Endothelial cell of umbilical vein (primary cell): ENCODE measurements around the gene TK2. TPM values are rescaled to one million over a fixed set of nuclear protein-coding genes. Genes with fewer than 3 reads are reported as not detected.

Source experiments
- BruUV-seq: library from RNA; stranded (reverse); fragments of 400-500 nt; replicated peaks from 2 replicates; lab custom pipeline; 2021; lab: Mats Ljungman, UMichigan
- CTCF ChIA-PET: fragments of 300-600, 350-600 bp; sonication (Branson Sonifier 250); formaldehyde crosslinking; loops from one replicate; lab custom pipeline; 2021; ENCODE audit warnings: antibody characterized with exemption, inconsistent platforms; lab: Charles Lee
- POLR2A ChIA-PET: fragments of 300-600, 350-600 bp; sonication (Branson Sonifier 250); formaldehyde crosslinking; loops from one replicate; lab custom pipeline; 2021; ENCODE audit warnings: antibody characterized with exemption, inconsistent platforms; lab: Charles Lee
- DNase-seq: peaks from one replicate; pipeline ENCODE4 v3.0.0-alpha.2; 2011; ENCODE audit warnings: low read depth, low spot score
- FAIRE-seq: peaks from 2 replicates; lab custom pipeline; 2011; peaks lifted over from hg19 to GRCh38; lab: Jason Lieb, UNC
- H2AFZ ChIP-seq: 2 replicates; pipeline ENCODE4 v1.6.0; 2012; ENCODE audit warnings: low read depth, low read length, control low read depth, inconsistent platforms
- H3K27ac ChIP-seq: 2 replicates; pipeline ENCODE4 v1.5.1; 2011; ENCODE audit warnings: low read depth, mild to moderate bottlenecking, control low read depth, low read length, moderate library complexity; ENCODE audit not compliant: insufficient read depth
- H3K27me3 ChIP-seq, 2 experiments: 2 replicates each; pipeline versions ENCODE4 v1.6.0 to v1.6.1; 2011; ENCODE audit warnings: low read length in 2 of 2, mixed read lengths in 1 of 2; ENCODE audit not compliant: control insufficient read depth in 2 of 2, insufficient read depth in 2 of 2
- H3K36me3 ChIP-seq, 2 experiments: 2 replicates in 1 of 2; 3 replicates in 1 of 2; pipeline ENCODE4 v1.5.1; 2011; ENCODE audit warnings: low read length in 2 of 2, mild to moderate bottlenecking in 1 of 2, moderate library complexity in 1 of 2; ENCODE audit not compliant: control insufficient read depth in 2 of 2, insufficient read depth in 2 of 2; ENCODE audit errors: extremely low read depth in 1 of 2
- H3K4me1 ChIP-seq: 3 replicates; pipeline ENCODE4 v1.5.1; 2011; ENCODE audit warnings: mild to moderate bottlenecking, low read length; ENCODE audit not compliant: control insufficient read depth, insufficient read depth; ENCODE audit errors: extremely low read depth
- H3K4me2 ChIP-seq: 2 replicates; pipeline ENCODE4 v1.6.1; 2011; ENCODE audit warnings: low read length, control low read depth, mixed read lengths; ENCODE audit not compliant: insufficient read depth
- H3K4me3 ChIP-seq, 3 experiments: fragments of 200-600 bp in 1 of 3; sonication (generic), shearing (Covaris generic) in 1 of 3; replicated peaks in 1 of 3; 2 replicates each; pipeline ENCODE4 v1.5.1; 2011 to 2016; ENCODE audit warnings: control low read depth in 3 of 3, low read length in 3 of 3, mild to moderate bottlenecking in 2 of 3, inconsistent platforms in 1 of 3, low read depth in 1 of 3, moderate library complexity in 1 of 3; ENCODE audit not compliant: insufficient read depth in 1 of 3
- H3K79me2 ChIP-seq: 2 replicates; pipeline ENCODE4 v1.6.0; 2012; ENCODE audit warnings: low read length, inconsistent platforms; ENCODE audit not compliant: control insufficient read depth, insufficient read depth
- H3K9ac ChIP-seq: replicated peaks from 2 replicates; pipeline ENCODE3; 2011; ENCODE audit warnings: low read length, control low read depth; ENCODE audit not compliant: insufficient read depth; ENCODE audit errors: extremely low read depth
- H3K9me1 ChIP-seq: replicated peaks from 3 replicates; pipeline ENCODE4 v1.6.0; 2011; ENCODE audit warnings: mild to moderate bottlenecking, low read length; ENCODE audit not compliant: control insufficient read depth, insufficient read depth; ENCODE audit errors: extremely low read depth
- H3K9me3 ChIP-seq: replicated peaks from 2 replicates; pipeline ENCODE4 v1.5.1; 2012; ENCODE audit warnings: low read length, inconsistent platforms; ENCODE audit not compliant: control insufficient read depth, insufficient read depth
- H4K20me1 ChIP-seq: replicated peaks from 2 replicates; pipeline ENCODE3; 2011; ENCODE audit warnings: mild to moderate bottlenecking, low read length; ENCODE audit not compliant: control insufficient read depth, insufficient read depth; ENCODE audit errors: extremely low read depth
- EZH2 ChIP-seq: IDR thresholded peaks from 2 replicates; pipeline ENCODE4 v1.6.1; 2012; ENCODE audit warnings: borderline replicate concordance, low read depth, mild to moderate bottlenecking, moderate library complexity, low read length, inconsistent platforms; ENCODE audit not compliant: severe bottlenecking
- MYC ChIP-seq: IDR thresholded peaks from one replicate; pipeline ENCODE4 v1.6.1; 2011; ENCODE audit warnings: mild to moderate bottlenecking, low read depth, low read length
- POLR2A ChIP-seq: IDR thresholded peaks from 2 replicates; pipeline ENCODE4 v1.6.1; 2012; ENCODE audit warnings: low read depth, mild to moderate bottlenecking, control low read depth, low read length
- dilution Hi-C: fragments of 300-500 bp; cut with MboI; formaldehyde crosslinking; loops from one replicate; pipeline ENCODE4 v1.15.0; 2019; ENCODE audit warnings: low sequenced_read_pairs; ENCODE audit not compliant: extremely low pct_ligation_motif_present
- intact Hi-C: fragments of 100-400 bp; cut with micrococcal nuclease; formaldehyde crosslinking; loops from one replicate; pipeline ENCODE4 v1.10.0; 2022
- polyA plus RNA-seq, 4 experiments: library from polyadenylated mRNA; depleted of rRNA in 3 of 4; stranded (reverse) in 3 of 4; unstranded in 1 of 4; fragments of >200 nt; gene quantifications; 2 replicates each; pipeline versions ENCODE4 v1.2.1 to v1.2.3, GENCODE V29; 2011 to 2012; ENCODE audit warnings: missing spikeins in 1 of 4
- total RNA-seq: library from RNA; stranded (reverse); gene quantifications from 2 replicates; pipeline ENCODE4 v1.2.3, GENCODE V29; 2021
- TF ChIP-seq, protein P1 (sequence below), 2 donors: IDR thresholded peaks; 1 replicate in 1 of 2; 2 replicates in 1 of 2; pipeline ENCODE4 v1.5.1; 2011; ENCODE audit warnings: low read length in 2 of 2, mild to moderate bottlenecking in 2 of 2, moderate library complexity in 2 of 2, control low read depth in 1 of 2, inconsistent platforms in 1 of 2, low read depth in 1 of 2; ENCODE audit not compliant: insufficient read depth in 1 of 2; ENCODE audit errors: extremely low read depth in 1 of 2
- TF ChIP-seq, protein P2 (sequence below): IDR thresholded peaks from 2 replicates; pipeline ENCODE4 v1.6.1; 2011; ENCODE audit not compliant: insufficient read depth, insufficient read length

Gene TK2
- total and polyA plus RNA-seq, 2 donors (not counting 3 experiments of a cell fraction or from before 2014, with no cell fraction given), result 12.1 to 25.2 TPM

DNA sequence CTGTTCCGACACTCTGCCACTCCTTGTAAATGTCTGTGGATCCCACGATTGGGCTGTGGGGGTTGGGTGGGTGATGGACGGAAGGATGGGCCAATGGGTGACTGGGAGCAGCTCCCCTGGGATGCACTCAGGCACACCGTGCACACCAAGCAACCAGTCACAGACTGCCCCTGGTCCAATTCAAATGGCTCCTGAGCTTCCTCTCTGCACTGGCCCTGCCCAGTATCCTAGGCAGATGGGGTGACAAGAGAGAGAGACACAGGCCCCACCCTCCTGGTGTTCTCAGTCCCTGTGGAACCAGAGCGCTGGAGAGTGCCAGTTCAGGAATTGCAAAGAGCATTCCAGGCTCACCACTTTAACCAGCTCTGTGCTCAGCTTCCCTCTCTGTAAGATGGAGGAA, 90.0 kb downstream of the TK2 start:
- Histone ChIP-seq H3K27me3 (peaks cover 17 to 21% of the 10 kb centered on the region in 2 experiments), H3K9ac (no peak overlapping the region), H3K27ac (no peak overlapping the region), H3K79me2 (no peaks in the 10 kb centered on the region), H3K4me3 (no peak overlapping the region), H2AFZ (no peak overlapping the region), H3K4me1 (no peaks in the 10 kb centered on the region), H3K36me3 (no peaks in the 10 kb centered on the region), H3K4me2 (no peak overlapping the region), H4K20me1 (no peaks in the 10 kb centered on the region), H3K9me3 (no peaks in the 10 kb centered on the region), H3K9me1 (no peaks in the 10 kb centered on the region)
- DNase-seq, result no peak
- intact Hi-C loops, result no loop called here
- no peak for FAIRE-seq
- dilution Hi-C loops, result no loop called here
- TF ChIP-seq, protein P1, sequence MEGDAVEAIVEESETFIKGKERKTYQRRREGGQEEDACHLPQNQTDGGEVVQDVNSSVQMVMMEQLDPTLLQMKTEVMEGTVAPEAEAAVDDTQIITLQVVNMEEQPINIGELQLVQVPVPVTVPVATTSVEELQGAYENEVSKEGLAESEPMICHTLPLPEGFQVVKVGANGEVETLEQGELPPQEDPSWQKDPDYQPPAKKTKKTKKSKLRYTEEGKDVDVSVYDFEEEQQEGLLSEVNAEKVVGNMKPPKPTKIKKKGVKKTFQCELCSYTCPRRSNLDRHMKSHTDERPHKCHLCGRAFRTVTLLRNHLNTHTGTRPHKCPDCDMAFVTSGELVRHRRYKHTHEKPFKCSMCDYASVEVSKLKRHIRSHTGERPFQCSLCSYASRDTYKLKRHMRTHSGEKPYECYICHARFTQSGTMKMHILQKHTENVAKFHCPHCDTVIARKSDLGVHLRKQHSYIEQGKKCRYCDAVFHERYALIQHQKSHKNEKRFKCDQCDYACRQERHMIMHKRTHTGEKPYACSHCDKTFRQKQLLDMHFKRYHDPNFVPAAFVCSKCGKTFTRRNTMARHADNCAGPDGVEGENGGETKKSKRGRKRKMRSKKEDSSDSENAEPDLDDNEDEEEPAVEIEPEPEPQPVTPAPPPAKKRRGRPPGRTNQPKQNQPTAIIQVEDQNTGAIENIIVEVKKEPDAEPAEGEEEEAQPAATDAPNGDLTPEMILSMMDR (IDR thresholded peaks at IDR 0.05; ENCODE audit: extremely low read depth in 1 of 2, insufficient read depth in 1 of 2, low read depth in 1 of 2, low read length in 2 of 2), result no peak
- TF ChIP-seq, protein P2, sequence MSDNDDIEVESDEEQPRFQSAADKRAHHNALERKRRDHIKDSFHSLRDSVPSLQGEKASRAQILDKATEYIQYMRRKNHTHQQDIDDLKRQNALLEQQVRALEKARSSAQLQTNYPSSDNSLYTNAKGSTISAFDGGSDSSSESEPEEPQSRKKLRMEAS, result no peak
- ChIA-PET CTCF (no interaction called here), POLR2A (no interaction called here)
- BruUV-seq, result no TSS peak

DNA sequence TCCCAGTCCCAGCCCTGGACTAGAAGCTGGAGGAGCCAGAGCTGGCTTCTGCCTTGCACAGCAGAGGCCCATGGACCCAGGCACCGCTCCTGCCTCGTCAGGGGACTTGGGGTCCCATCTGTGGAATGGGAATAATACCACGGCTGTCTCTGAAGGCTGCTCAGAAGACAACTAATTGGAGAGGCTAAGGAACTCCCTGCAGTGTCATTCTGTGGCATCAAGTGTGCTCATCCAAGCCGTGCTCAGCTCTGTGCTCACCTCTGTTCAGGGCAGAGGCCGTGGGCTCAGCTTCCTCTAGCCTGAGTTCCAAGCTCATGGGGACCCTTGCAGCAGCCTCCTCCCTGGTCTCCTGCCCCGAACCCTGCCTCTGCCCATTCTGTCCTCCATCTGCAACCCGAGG, 91.1 kb downstream of the TK2 start:
- POLR2A ChIA-PET, result no interaction called here
- TF ChIP-seq POLR2A (no peak), EZH2 (no peak), MYC (no peak)
- TF ChIP-seq, protein P2, result no peak
- TF ChIP-seq, protein P1 (IDR thresholded peaks at IDR 0.05; ENCODE audit: extremely low read depth in 1 of 2, insufficient read depth in 1 of 2, low read depth in 1 of 2, low read length in 2 of 2), result no peak

More for the DNA sequence above, 91.1 kb downstream of the TK2 start:
- Histone ChIP-seq H3K4me2 (no peak overlapping the region), H3K9ac (no peak overlapping the region), H3K27ac (no peak overlapping the region), H3K9me3 (no peaks in the 10 kb centered on the region), H3K4me3 (no peak overlapping the region), H4K20me1 (no peaks in the 10 kb centered on the region), H2AFZ (no peak overlapping the region), H3K79me2 (no peaks in the 10 kb centered on the region), H3K9me1 (no peaks in the 10 kb centered on the region), H3K36me3 (no peaks in the 10 kb centered on the region), H3K4me1 (no peaks in the 10 kb centered on the region), H3K27me3 (peaks cover 14 to 21% of the 10 kb centered on the region in 2 experiments)
- FAIRE-seq (no peak), DNase-seq (no peak)
- dilution Hi-C loops (no loop called here), intact Hi-C loops (no loop called here)
- no TSS peak for BruUV-seq
- CTCF ChIA-PET, result no interaction called here
